Prostate gland (tissue), 2 donors: ENCODE results near the gene ADAD2. TPM values are rescaled to one million over a fixed set of nuclear protein-coding genes. Genes with fewer than 3 reads are reported as not detected.
"Not testable (repeated sequence)": the region's sequence is repeated elsewhere in the genome, so short reads cannot be mapped to it uniquely, and the experiment has no call there.

ENCODE experiments used
- DNase-seq: peaks from one replicate; pipeline ENCODE4 v3.0.0-alpha.2; 2019; ENCODE audit warnings: low spot score
- H3K27ac ChIP-seq, 2 donors: fragments of 200-600 bp; sonication (generic); 2 replicates each; pipeline ENCODE4 v1.5.1; 2017 to 2019
- H3K27me3 ChIP-seq: fragments of 200-600 bp; sonication (generic); replicated peaks from 2 replicates; pipeline ENCODE4 v1.5.1; 2019; ENCODE audit not compliant: insufficient read depth
- H3K36me3 ChIP-seq, 2 donors: fragments of 200-600 bp; sonication (generic); 1 replicate in 1 of 2; 2 replicates in 1 of 2; pipeline versions ENCODE4 v1.5.1 to v1.8.1; 2017 to 2019
- H3K4me1 ChIP-seq: fragments of 200-600 bp; sonication (generic); replicated peaks from 2 replicates; pipeline ENCODE4 v1.5.1; 2019
- H3K4me3 ChIP-seq, 2 donors: fragments of 200-600 bp; sonication (generic); 2 replicates each; pipeline ENCODE4 v1.5.1; 2017 to 2019
- H3K9me3 ChIP-seq: fragments of 200-600 bp; sonication (generic); 2 replicates; pipeline ENCODE4 v1.5.1; 2017
- CTCF ChIP-seq, 4 experiments: fragments of 200-600 bp in 2 of 4; fragments of 450-650 bp in 2 of 4; sonication (generic) in 2 of 4; IDR thresholded peaks; 1 replicate in 3 of 4; 2 replicates in 1 of 4; pipeline ENCODE4 v1.5.1; 2016 to 2019; ENCODE audit warnings: antibody characterized with exemption in 4 of 4, mild to moderate bottlenecking in 2 of 4, moderate library complexity in 2 of 4
- POLR2A ChIP-seq: fragments of 450-650 bp; IDR thresholded peaks from one replicate; pipeline ENCODE4 v1.6.1; 2016; ENCODE audit warnings: antibody characterized with exemption, mild to moderate bottlenecking
- POLR2AphosphoS5 ChIP-seq: sonication (generic); formaldehyde crosslinking; IDR thresholded peaks from one replicate; pipeline ENCODE4 v1.6.1; 2017; ENCODE audit warnings: antibody characterized with exemption
- WGBS: methylation state at CpG from one replicate; pipeline ENCODE4 v1.1.5; 2018; 5-methylcytosine and 5-hydroxymethylcytosine counted together
- intact Hi-C: fragments of 100-400 bp; cut with DNase I; formaldehyde crosslinking; loops from one replicate; pipeline ENCODE4 v1.14.2; 2022
- total RNA-seq, 2 donors: library from RNA; depleted of rRNA; stranded (reverse); fragments of >200 nt; gene quantifications; one replicate each; pipeline ENCODE4 v1.1.0, GENCODE V29; 2016

The ADAD2 gene
- total RNA-seq, 2 donors from 2014 or later: 0.91 to 47.7 TPM

- no peak for DNase-seq
- Histone ChIP-seq H3K4me3 (no peak overlapping the region), H3K27me3 (no peaks in the 10 kb centered on the region), H3K27ac (no peak overlapping the region), H3K36me3 (no peaks in the 10 kb centered on the region), H3K9me3 (no peaks in the 10 kb centered on the region), H3K4me1 (no peaks in the 10 kb centered on the region)
- TF ChIP-seq CTCF (IDR thresholded peaks at IDR 0.05): no peak
- no peak for TF ChIP-seq POLR2AphosphoS5
- no peak for TF ChIP-seq POLR2A
- intact Hi-C loops: no loop called here
- WGBS: 91% methylated on average over 4 of the region's 4 CpGs
These were observed 21.7 kb downstream of the ADAD2 start for GRCh38 chr16:84212631-84213030.

- no peaks in the 10 kb centered on the region for H3K27me3 ChIP-seq
- TF ChIP-seq POLR2A: no peak
- TF ChIP-seq POLR2AphosphoS5: no peak
- TF ChIP-seq CTCF (IDR thresholded peaks at IDR 0.05): no peak
- H3K9me3 ChIP-seq: no peaks in the 10 kb centered on the region
- WGBS: 71% methylated on average over 15 of the region's 15 CpGs
- no peak overlapping the region for H3K27ac ChIP-seq
- no peak overlapping the region for H3K4me3 ChIP-seq
- H3K4me1 ChIP-seq: no peaks in the 10 kb centered on the region
- no peak for DNase-seq
- H3K36me3 ChIP-seq: no peaks in the 10 kb centered on the region
- intact Hi-C loops: no loop called here
These were observed 23.6 kb downstream of the ADAD2 start for GRCh38 chr16:84214451-84215066.

GRCh38 chr16:84215531-84215930 lies 24.6 kb downstream of the ADAD2 start:
- Histone ChIP-seq H3K36me3 (no peaks in the 10 kb centered on the region), H3K4me1 (no peaks in the 10 kb centered on the region), H3K27me3 (no peaks in the 10 kb centered on the region), H3K9me3 (no peaks in the 10 kb centered on the region), H3K4me3 (no peak overlapping the region), H3K27ac (no peak overlapping the region)
- DNase-seq: no peak
- WGBS: 89% methylated on average over 5 of the region's 5 CpGs
- no peak for TF ChIP-seq POLR2AphosphoS5
- TF ChIP-seq CTCF (IDR thresholded peaks at IDR 0.05): no peak
- TF ChIP-seq POLR2A: no peak
- intact Hi-C loops: no loop called here

- H3K9me3 ChIP-seq, H3K36me3 ChIP-seq, intact Hi-C loops, H3K4me3 ChIP-seq, H3K27ac ChIP-seq, H3K27me3 ChIP-seq, DNase-seq, H3K4me1 ChIP-seq: not testable (repeated sequence)
- 94% methylated on average over 3 of the region's 3 CpGs for WGBS
These were observed 25.2 kb downstream of the ADAD2 start for GRCh38 chr16:84216144-84216543.

- H3K36me3 ChIP-seq: no peaks in the 10 kb centered on the region
- no peak for DNase-seq
- no peak overlapping the region for H3K27ac ChIP-seq
- no peaks in the 10 kb centered on the region for H3K27me3 ChIP-seq
- intact Hi-C loops: no loop called here
- WGBS: 82% methylated on average over 17 of the region's 17 CpGs
- H3K9me3 ChIP-seq: no peaks in the 10 kb centered on the region
- no peak overlapping the region for H3K4me3 ChIP-seq
- TF ChIP-seq CTCF (IDR thresholded peaks at IDR 0.05) (no peak), POLR2AphosphoS5 (no peak), POLR2A (no peak)
- H3K4me1 ChIP-seq: no peaks in the 10 kb centered on the region
These were observed 27.3 kb downstream of the ADAD2 start for GRCh38 chr16:84218176-84218823.
